ENCODE data around the gene XG.
"Not testable (repeated sequence)": the region's sequence is repeated elsewhere in the genome, so short reads cannot be mapped to it uniquely, and the experiment has no call there.

The XG gene

DNA sequence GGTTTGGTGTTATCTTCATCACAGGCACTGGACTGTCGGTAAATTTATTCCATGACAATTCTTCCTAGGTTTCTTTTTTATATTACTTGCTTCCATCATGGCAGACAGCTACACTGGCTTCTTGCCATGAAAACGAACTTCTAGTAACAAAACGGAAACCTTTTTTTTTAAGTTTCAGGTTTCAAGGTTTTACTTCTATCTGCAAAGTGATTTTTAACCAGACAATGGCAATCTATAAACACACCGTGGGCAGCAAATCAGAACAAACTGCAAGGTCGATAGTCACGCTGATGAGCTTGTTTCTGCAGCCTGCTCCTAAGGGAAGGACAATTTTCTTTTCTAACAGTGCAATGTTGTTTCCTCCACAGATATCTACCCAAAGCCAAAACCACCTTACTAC, 29.9 kb downstream of the XG start:
- no peak for DNase-seq

DNA sequence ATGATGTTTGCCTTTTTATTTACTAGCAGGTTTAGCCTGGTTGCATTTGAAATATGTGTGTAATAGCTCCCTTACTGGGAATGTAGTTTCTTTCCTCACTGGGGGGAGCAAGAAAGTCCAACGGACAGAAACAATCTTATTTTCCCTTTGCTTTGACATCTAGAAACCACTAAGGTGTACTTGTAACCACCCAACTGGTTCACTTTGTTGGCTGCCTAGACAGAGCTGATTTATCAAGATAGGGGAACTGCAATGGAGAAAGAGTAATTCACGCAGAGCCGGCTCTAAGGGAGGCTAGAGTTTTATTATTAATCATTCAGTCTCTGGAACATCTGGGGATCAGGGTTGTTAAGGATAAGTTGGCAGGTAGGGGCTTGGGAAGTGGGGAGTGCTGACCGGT, 30.3 kb downstream of the XG start:
- DNase-seq: no peak

DNA sequence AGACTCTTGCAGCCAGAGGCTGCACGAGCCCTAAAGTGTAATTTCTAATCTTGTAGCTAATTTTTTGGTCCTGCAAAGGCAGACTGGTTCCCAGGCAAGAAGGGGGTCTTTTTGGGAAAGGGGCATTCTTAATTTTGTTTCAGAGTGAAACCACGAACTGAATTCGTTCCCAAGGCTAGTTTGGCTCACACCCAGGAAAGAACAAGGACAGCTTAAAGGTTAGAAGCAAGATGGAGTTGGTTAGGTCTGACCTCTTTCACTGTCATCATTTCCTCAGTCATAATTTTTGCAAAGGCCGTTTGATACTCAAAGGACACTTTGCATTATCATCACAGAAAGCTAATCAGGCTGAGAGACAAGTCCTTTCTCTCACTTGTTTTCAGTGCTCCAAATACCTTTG, 30.9 kb downstream of the XG start:
- DNase-seq: no peak

DNA sequence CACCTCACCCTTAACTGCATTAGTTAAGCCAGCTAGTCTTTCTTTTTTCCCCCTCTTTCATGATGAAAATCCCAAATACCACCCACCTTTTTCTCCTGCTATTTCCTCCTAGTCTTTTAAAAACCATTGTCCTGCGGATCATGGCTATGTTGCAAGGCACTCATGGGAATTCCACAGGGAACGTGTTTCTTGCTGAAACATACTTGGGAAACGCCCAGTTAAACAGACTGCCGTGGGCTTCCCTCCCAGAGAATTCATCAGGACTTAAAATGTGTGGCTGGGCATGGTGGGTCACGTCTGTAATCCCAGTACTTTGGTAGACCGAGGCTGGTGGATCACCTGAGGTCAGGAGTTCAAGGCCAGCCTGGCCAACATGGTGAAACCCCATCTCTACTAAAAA, 32.2 kb downstream of the XG start:
- DNase-seq: no peak

DNA sequence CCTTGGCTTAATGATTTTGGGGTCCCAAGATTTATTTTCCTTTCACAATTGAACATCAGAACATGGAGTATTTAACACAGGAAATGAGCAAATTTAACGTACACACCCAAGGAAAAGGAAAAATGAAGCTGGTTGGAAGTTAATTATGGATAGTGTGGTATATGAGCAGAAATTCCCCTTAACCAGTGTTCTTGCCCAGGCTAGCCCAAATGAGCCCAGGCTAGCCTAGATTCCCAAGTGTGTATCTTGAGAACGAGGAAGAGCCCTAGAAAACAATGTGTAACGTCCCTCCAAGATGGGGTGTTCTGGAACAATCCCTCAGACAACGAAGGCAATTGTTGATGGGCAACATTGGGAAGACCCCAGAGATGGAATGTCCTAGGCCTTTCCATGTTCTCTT, 33.7 kb downstream of the XG start:
- DNase-seq: no peak

DNA sequence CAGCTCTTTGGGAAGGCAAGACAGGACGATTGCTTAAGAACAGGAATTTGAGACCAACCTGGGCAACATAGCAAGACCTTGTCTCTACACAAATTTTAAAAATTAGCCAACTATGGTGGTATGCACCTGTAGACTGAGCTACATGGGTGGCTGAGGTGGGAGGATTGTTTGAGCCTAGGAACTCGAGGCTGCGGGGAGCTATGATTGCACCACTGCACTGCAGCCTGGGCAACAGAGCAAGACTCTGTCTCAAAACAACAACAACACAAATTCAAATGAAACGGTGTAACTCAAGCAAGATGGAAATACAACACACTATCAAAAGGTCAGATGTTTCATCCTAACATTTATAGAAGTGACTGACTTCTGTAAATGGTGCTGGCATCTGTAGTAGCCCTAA, 37.1 kb downstream of the XG start:
- DNase-seq: no peak

DNA sequence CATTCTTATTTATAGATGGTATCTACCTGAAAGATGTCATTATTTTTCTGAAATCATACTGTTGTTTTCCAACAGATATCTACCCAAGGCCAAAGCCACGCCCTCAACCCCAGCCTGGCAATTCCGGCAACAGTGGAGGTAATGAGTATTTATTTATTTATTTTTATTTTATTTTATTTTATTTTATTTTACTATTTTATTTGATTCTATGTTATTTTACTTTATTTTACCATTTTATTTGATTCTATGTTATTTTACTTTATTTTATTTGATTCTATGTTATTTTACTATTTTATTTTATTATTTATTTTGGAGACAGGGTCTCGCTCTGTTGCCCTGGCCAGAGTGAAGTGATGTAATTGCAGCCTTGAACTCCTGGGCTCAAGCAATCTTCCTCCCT, 37.7 kb downstream of the XG start:
- DNase-seq: no peak

DNA sequence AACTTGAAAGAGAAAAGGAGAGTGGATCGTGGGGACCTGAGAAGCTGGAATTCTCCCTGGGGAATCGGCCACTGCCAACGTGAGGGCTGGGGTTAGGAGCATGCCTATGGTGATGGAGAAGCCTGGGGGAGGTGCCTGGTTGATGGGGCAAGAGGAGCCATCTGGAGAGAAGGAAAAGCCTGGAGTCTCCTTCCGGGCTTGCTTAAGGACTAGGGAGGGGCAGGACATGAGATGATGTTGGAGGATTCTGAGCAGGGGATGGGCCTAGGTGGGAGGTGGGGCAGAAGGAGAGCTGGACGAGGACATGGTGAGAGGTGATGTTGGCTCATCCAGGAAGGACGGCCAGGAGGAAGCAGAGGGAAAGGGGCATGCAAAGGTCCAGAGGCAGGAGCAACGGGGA, 41.9 kb downstream of the XG start:
- no peak for DNase-seq

DNA sequence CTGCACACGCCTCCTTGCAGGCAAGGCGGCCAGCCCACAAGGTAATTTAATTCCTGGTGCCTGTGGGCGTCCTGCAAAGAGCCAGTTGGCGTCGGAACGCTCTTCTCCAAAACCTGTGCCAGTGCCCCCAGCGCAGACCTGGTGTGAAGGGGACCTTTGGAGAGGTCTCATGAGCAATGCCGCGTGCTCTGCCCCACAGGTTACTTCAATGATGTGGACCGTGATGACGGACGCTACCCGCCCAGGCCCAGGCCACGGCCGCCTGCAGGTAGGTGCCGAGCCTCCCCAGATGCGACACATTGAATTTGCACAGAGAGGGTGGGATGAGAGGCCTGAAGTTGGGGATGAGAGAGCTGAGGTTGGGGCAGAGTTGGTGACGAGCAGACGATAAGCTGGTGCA, 42.5 kb downstream of the XG start:
- no peak for DNase-seq

DNA sequence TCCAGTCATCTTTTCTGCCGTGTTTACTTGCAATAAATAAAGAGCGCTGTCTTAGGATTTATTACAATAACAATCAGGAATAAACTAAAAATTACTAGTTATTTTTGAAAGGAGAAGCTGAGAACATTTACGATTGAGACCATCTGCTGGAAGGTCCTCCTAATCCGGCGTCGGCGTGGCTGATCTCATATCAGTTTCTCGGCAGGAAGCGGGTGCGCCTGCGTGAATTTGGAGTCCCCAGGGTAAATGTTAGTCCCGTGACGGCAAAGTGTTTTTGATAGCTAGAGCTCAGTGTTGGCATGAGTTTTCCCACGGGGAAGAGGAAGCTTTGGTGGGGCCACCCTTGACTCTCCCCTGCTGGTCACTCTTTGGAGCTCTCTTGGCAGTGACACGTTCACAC, 45.0 kb downstream of the XG start:
- not testable (repeated sequence) for DNase-seq

DNA sequence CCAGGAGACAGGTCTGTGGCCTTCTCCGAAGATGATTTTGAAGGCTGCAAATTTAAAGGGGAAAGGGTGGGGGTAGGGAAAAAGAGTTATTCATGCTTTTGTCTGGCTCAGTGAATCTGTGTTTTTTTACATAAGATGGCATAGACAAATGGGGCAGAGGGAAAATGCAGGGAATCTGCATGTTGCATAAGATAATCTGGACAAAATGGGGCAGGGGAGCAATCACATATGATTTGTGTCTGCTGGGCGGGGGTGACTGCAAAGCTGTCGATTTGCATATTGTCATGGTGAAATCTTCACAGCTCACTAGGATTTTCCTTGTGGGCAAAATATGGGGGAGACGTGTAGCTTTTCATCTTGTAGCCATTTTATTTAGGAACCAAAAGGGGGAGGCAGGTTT, 47.5 kb downstream of the XG start:
- peak; percentile 23 to 66 for DNase-seq

DNA sequence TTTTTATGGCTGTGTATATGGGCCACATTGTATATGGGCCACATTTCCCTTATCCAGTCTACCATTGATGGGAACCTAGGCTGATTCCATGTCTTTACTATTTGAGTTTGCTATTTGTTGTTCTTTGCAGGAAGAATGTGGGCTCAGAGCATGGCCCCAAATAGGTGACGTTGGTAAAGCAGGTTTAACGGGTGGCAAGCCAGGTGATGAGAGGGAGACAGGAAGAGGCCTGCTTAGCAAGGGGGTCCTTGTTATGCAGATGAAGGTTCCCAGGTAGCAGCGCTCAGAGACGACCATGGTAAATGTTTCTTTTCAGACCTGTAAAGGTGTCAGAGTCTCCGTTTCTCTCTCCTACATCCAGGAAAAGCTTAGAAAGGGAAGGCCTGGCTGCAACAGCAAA, 48.1 kb downstream of the XG start:
- DNase-seq: not testable (repeated sequence)

DNA sequence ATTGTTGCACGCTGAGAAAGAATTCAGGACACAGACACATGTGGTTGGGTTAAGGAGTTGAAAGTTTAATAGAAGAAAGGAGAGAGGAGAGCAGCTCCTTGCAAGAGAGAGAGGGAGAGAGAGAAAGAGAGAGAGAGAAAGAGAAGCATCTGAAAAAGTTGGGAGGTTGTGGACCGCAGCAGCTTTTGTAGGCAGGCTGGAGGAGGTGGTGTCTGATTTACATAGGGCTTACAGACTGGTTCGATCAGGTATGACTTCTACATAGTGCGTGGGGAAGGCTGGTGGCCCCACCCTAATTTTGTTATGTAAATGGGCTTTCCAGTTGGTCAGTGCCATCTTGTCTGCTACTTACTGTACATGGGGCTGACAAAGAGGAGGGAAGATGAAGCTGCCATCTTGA, 49.4 kb downstream of the XG start:
- peak in 1 of 2 experiments; percentile 1 for DNase-seq

DNA sequence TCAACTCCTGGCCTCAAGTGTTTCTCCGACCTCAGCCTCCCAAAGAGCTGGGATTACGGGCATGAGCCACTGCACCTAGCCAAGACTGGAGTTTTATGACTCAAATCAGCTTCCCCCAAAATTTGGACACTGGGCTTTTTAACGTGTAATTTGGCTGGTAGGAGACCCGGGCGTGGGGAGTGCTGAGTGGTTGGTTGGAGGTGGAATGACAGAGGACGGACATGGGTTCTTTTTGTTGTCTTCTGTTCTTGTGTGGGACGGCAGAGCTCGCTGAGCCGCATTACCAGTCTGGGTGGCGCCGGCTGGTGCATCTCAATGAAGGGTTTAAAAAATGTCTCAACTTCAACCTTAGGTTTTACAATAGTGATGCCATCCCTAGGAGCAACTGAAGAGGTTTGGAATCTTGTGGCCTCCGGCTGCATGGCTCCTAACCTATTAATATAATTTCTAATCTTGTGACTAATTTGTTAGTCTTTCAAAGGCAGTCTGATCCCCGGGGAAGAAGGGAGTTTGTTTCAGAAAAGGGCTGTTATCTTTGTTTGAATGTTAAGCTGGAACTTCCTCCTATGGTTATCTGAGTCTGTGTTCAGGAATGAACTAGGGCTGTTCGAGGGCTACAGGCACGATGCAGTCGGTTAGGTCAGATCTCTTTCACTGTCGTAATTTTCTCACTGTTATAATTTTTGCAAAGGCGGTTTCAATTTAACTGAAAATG, 50.7 kb downstream of the XG start:
- not testable (repeated sequence) for DNase-seq

DNA sequence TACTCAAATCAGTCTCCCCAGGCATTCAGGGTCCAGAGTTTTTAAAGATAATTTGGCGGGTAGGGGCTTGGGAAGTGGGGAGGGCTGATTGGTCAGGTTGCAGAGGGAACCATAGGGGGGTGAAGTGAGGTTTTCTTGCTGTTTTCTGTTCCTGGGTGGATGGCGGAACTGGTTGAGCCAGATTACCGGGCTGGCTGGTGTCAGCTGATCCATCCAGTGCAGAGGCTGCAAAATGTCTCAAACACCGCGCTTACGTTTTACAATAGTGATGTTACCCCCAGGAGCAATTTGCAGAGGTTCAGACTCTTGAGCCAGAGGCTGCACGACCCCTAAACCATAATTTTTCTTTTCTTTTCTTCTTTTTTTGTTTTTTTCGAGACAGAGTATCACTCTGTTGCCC, 51.6 kb downstream of the XG start:
- not testable (repeated sequence) for DNase-seq

DNA sequence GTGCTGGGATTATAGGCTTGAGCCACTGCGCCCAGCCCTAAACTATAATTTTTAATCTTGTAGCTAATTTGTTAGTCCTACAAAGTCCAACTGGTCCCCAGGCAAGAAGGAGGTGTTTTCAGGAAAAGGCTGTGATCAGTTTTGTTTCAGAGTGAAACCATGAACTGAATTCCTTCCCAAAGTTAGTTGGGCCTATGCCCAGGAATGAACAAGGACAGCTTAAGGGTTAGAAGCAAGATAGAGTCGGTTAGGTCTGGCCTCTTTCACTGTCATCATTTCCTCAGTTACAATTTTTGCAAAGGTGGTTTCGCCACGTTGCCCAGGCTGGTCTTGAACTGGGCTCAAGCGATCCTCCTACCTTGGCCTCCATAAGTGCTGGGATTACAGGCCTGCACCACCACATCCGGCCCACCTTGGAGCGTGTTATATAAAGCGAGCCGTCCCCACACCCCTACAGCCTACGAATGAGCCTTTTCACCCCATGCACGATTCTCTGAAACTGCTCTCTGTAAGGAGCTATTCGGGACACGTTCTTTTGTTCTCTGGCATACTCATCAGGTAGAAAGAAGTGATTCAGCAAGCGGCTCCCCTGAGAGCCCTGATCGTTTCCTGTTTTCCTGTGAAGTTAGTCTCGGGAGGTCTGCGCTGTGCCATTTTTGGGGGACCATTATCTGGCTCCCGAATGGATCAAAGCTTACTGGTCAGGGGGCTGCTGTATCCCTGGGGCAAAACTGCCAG, 52.4 kb downstream of the XG start:
- DNase-seq: not testable (repeated sequence)

DNA sequence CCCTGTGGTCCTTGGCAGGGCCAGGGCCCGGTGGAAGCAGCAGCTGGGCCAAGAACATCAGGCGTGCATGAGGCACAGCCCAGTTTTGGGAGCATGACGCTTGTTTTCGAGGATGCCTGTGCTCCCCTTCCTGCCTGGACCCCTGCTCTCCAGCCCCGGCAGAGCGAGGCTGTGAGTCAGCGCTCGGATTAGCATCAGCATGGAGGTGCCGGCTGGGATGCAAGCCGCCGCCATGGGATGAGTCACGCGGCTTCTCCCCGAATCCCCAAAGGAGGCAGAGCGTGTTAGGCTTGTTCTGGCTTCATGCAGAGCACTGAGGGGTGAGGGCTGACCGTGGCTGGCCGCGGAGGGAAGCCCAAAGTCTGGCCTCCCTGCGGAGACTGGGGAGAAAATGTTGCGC, 53.0 kb downstream of the XG start:
- DNase-seq: not testable (repeated sequence)

DNA sequence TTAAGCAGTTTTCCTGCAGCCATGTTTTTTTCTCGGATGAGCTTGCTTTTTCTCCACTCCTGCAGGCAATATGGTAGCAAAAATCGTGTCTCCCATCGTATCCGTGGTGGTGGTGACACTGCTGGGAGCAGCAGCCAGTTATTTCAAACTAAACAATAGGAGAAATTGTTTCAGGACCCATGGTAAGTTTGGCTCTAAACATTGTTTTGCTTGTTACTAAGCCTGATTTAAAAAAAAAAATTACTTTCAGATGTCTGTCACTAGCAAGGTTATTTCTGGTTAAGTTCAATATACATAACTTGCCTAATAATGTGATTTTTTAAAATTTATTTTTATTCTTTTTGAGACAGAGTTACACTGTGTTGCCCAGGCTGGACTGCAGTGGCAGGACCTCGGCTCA, 59.4 kb downstream of the XG start:
- no peak for DNase-seq

DNA sequence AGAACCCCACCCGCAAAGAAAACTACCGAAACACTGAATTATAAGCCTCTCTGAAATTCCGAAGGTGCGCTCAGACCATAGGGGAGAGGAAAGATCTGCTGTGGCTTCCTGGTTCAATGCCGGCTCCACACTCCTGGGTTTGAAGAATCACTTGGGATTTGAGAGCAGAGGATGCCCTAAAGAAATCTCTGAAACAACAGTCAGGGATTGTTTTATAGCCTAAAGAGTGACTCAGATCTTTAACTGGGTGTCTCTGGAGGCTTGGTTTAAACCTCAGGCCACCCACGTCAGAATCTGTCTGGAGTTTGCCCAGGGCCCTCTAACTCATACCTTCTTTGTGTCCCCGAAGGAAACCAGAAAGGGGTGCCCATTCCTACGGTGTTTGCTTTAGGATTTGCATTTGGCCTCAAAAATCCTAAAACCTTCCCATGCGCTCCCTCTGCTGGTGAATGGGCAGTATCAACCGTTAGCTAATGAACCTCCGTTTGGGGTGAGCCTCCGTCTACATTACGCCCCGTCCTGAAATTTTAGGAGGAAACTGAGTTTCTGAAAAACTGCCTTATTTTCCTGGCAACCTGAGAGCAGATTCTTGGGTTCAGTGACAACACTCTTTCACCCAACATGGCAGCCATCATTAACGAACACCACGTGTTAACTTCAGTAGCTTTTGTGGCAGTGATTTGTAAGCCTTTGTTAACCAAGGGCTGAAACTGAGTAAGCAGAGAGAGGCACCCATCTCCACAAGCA, 60.5 kb downstream of the XG start:
- DNase-seq: peak in 1 of 2 experiments; percentile 43

DNA sequence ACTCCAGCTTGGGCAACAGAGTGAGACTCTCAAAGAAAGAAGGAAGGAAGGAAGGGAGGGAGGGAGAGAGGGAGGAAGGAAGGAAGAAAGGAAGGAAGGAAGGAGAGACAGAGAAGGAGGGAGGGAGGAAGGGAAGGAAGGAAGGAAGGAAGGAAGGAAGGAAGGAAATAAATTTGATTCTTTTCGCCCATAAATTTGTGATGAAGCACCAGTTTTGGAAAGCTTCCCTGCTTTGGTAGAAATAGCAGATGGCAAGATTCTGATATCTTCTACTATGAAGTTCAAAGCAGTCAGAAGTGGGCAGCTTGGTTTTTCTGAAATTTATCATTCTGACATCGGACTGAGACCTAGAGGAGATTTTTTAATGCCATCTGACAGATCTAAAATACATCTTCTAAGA, 65.2 kb downstream of the XG start:
- DNase-seq: no peak

DNA sequence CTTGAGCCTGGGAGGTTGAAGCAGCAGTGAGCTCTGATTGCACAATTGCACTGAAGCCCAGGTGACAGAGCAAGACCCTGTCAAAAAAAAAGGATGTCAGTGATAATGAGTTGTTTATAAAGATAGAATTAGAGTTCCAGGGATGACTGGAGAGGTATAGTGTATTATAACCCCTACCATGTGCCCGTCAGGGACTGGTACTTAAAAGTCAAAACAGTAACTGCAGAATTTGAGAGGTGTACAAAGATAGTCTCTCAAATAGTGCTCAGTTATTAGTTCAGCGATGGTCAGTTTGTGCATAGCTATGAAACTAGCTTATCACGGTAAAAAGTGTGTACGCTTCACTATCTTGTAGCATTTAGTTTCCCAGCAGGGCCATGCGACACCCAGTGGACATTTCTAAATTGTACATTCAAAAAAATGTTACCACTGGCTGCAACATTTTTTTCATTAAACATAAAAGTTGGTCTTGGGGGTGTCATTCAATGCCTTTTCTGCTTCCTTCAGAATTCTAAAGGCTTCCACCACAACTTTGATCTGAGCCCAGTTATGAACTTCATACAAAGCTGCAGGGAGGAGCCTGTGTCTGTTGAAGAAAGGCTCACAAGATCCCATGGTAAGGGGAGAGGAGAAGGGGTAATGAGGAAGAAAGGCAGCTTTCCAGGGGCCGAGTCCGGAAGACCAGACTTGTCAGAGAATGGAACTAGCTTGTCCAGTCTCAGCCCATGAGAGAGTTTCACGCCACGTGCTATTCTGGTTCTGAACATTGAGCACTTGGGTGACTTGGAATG, 67.7 kb downstream of the XG start:
- peak in 1 of 2 experiments; percentile 11 for DNase-seq

DNA sequence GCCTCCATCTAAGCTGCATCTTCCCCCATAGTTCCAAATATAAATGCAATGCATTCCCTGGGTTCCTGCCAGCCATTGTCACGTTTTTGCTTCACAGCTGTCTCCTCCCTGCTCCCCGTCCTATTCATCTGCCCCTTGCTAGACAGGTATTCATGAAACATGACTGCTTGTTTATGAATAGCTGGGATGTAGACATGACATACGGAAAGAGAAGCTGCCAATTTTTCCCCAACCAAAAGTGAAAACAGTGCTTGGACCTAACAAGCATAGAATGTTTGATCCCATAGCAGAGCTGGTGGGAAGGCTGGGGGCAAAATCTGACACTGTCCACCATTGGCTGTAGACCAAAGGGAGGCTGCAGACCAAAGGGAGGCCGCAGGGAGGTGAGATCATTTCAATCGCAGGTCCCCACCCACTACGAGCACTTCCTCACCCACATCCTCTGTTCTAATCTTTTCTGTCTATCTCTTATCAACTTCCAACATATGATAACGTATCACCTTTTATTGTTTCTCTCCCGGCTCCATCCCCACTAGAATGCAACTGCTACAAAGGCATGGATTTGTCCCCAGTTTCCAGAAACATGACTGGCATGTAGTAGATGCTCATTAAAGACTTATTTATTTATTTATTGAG, 68.4 kb downstream of the XG start:
- no peak for DNase-seq
